ENCODE measurements around the gene DNMT1.

DNMT1 gene

DNA sequence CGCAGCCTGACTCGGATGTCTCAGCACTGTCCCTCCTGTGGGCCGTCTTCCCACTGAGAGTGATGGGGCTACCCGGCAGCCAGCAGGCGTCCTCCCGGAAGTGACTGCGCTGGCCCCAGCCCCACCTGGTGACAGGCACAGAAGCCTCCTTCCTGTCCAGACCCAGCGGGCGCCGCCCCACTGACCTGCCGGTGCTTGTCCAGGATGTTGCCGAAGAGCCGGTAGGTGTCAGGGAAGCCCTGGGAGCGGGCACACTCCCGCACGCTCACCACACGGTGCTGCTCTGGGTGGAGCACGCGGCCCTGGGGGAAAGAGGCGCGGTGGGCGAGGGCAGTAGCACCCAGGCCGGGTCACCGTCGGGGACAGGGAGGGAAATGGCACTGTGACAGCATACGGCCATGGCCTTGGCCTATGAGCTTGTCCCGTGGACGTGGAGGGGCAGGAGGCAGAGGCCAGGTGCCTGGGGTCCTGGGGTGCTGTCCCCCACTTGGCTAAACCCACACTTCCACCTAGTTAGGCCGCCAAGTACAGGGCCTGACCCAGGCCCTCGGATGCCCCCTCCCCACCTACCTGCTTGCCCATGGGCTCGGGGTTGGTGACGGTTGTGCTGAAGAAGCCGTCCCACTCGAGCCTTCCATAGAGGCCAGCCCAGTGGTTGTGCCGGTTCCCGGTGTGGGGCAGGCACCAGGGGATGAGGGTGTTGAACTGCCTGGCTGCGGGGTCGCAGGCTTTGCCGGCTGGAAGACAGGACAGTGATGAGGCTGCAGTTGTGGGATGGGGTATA lies 59.0 kb downstream of the DNMT1 start:
- Histone ChIP-seq H3K9ac (ENCODE audit: low read depth, low read length) (no peak overlapping the region), H3K4me1 (ENCODE audit: insufficient read depth, low read length) (no peaks in the 10 kb centered on the region), H3K36me3 (ENCODE audit: insufficient read depth, low read length) (peaks cover 28% of the 10 kb centered on the region)

DNA sequence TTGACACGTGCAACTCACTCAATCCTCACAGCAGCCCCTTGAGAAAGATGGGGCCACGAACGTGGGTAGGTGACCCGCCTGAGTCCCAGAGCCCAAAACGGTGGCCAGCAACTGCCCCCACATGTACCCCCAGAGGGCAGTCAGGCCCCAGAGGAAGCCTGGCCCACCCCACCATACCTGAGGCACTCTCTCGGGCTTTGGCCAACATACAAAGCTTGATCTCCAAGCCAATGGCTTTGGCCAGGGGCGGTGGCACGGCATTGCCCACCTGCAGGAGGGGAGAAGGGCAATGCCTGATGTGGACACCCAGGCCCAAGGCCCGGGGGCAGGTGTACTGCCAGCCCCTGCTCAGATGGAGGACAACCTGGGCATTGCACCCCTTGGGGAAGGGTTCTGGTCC lies 60.7 kb downstream of the DNMT1 start:
- no peak overlapping the region for H3K9ac ChIP-seq (ENCODE audit: low read depth, low read length)
- H3K4me1 ChIP-seq (ENCODE audit: insufficient read depth, low read length) = no peaks in the 10 kb centered on the region
- H3K36me3 ChIP-seq (ENCODE audit: insufficient read depth, low read length) = peaks cover 19% of the 10 kb centered on the region
- no peaks in the 10 kb centered on the region for H3K9me3 ChIP-seq (ENCODE audit: control insufficient read depth, insufficient read depth, low read length)

More for the DNA sequence above, 59.0 kb downstream of the DNMT1 start:
- H3K9me3 ChIP-seq (ENCODE audit: control insufficient read depth, insufficient read depth, low read length) = no peaks in the 10 kb centered on the region

GRCh38 chr19:10133596-10133995 lies 61.2 kb downstream of the DNMT1 start:
- Histone ChIP-seq H3K9me3 (ENCODE audit: control insufficient read depth, insufficient read depth, low read length) (no peaks in the 10 kb centered on the region), H3K36me3 (ENCODE audit: insufficient read depth, low read length) (peaks cover 15% of the 10 kb centered on the region), H3K4me1 (ENCODE audit: insufficient read depth, low read length) (no peaks in the 10 kb centered on the region), H3K9ac (ENCODE audit: low read depth, low read length) (no peak overlapping the region)

GRCh38 chr19:10132905-10133304 lies 61.8 kb downstream of the DNMT1 start:
- Histone ChIP-seq H3K9ac (ENCODE audit: low read depth, low read length) (no peak overlapping the region), H3K4me1 (ENCODE audit: insufficient read depth, low read length) (no peaks in the 10 kb centered on the region), H3K9me3 (ENCODE audit: control insufficient read depth, insufficient read depth, low read length) (no peaks in the 10 kb centered on the region), H3K36me3 (ENCODE audit: insufficient read depth, low read length) (peaks cover 10% of the 10 kb centered on the region)

- Histone ChIP-seq H3K36me3 (ENCODE audit: insufficient read depth, low read length) (no peaks in the 10 kb centered on the region; the same call in 1 of the 2 replicates), H3K9ac (ENCODE audit: low read depth, low read length) (no peak overlapping the region), H3K4me1 (ENCODE audit: insufficient read depth, low read length) (no peaks in the 10 kb centered on the region), H3K9me3 (ENCODE audit: control insufficient read depth, insufficient read depth, low read length) (peaks cover 3% of the 10 kb centered on the region; the same call in 1 of the 2 replicates)
Measured at GRCh38 chr19:10126213-10126639, 68.5 kb downstream of the DNMT1 start.

- no peaks in the 10 kb centered on the region for H3K4me1 ChIP-seq (ENCODE audit: insufficient read depth, low read length)
- peaks cover 3% of the 10 kb centered on the region for H3K9me3 ChIP-seq (ENCODE audit: control insufficient read depth, insufficient read depth, low read length)
- H3K9ac ChIP-seq (ENCODE audit: low read depth, low read length) = no peak overlapping the region
- H3K36me3 ChIP-seq (ENCODE audit: insufficient read depth, low read length) = no peaks in the 10 kb centered on the region; the same call in 1 of the 2 replicates
Measured at GRCh38 chr19:10124429-10124828, 70.3 kb downstream of the DNMT1 start.

DNA sequence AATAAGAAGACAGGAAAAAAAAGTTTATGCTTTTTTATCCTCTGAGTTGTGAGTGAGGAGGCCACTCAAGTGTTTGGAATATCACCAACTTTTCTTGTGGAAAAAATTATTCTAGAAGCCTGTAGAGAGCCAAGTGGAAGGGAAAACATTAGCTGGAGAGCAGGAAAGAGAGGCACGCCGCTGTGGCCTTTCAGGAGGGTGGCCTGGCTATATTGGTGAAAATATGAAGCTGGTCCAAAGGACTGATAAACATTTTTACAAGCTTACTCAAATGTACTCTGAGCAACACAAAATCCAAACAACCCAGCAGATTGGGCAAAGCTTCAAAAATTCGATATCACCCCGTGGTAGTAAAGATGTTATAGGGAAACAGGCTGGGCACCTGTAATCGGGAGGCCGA lies 72.7 kb downstream of the DNMT1 start:
- H3K36me3 ChIP-seq (ENCODE audit: insufficient read depth, low read length) = peaks cover 8% of the 10 kb centered on the region
- H3K9ac ChIP-seq (ENCODE audit: low read depth, low read length) = no peak overlapping the region
- H3K9me3 ChIP-seq (ENCODE audit: control insufficient read depth, insufficient read depth, low read length) = peaks cover 3% of the 10 kb centered on the region
- H3K4me1 ChIP-seq (ENCODE audit: insufficient read depth, low read length) = no peaks in the 10 kb centered on the region; the same call in 1 of the 2 replicates

DNA sequence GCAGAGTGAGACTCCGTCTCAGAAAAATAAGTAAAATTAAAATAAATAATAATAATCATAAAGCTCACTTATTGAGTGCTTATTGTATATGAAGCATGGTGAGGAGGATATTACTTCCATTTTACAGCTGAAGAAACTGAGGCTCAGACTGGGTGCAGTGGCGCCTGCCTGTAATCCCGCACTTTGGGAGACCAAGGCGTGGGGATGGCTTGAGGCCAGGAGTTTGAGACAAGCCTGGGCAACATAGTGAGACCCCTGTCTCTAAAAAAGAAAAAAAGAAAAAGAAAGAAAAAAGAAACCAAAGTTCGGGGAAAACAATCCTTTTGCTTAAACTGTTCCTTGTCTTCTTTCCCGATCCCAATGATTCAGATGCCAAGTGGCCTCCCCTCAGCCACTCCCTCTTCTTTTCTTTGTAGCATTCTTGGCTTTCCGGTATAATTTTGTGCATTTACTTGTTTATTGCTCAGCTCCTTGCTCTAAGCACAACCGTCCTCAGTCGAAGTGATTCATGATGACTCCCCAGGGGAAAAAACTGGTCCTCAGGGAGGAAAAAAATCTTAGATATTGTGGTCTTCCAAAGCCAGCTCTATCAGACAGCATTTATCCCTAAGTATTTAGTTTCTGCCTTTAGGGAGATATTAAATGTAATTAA lies 74.1 kb downstream of the DNMT1 start:
- H3K4me1 ChIP-seq (ENCODE audit: insufficient read depth, low read length) = no peaks in the 10 kb centered on the region; the same call in 1 of the 2 replicates
- peaks cover 14% of the 10 kb centered on the region for H3K36me3 ChIP-seq (ENCODE audit: insufficient read depth, low read length)
- H3K9ac ChIP-seq (ENCODE audit: low read depth, low read length) = no peak overlapping the region
- peaks cover 3% of the 10 kb centered on the region for H3K9me3 ChIP-seq (ENCODE audit: control insufficient read depth, insufficient read depth, low read length)

GRCh38 chr19:10118960-10119359 lies 75.8 kb downstream of the DNMT1 start:
- Histone ChIP-seq H3K9me3 (ENCODE audit: control insufficient read depth, insufficient read depth, low read length) (no peaks in the 10 kb centered on the region; the same call in 1 of the 2 replicates), H3K9ac (ENCODE audit: low read depth, low read length) (peak overlapping the region; percentile 98), H3K36me3 (ENCODE audit: insufficient read depth, low read length) (peaks cover 16% of the 10 kb centered on the region), H3K4me1 (ENCODE audit: insufficient read depth, low read length) (no peaks in the 10 kb centered on the region; the same call in 1 of the 2 replicates)

DNA sequence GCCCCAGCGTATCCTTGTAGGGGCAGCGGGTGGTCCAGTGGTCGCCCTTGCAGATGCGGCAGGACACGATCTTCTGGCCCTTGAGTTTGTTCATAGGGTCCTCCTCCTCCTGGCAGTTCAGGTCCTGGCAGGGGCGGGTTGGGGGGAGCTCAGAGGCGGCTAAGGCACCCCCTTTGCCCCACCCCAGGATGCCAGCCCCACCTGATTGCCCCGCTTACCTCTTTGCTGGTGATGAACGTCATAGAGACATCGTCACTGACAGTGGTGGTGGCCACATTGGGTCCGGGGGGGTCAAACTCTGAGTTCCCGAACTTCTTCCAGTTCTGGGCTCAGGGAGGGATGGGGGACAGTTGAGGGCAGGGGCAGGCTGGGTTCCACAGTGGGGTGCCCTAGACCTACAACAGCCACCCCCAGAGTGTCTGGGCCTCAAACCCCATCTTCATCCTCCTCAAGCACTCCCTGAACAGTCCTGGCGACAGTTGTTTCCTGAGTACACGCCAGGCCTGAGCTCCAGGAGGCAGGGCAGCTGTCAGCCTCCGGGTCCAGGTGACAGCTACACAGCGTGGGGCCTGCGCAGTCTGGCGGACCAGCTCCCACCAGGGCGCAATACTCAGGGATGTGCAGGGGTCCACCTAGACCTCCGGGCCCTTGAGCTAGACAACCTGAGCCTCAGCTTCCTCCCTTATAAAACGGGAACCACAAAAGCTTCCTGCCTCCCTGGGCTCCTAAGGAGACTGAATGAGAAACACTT lies 77.7 kb downstream of the DNMT1 start:
- Histone ChIP-seq H3K36me3 (ENCODE audit: insufficient read depth, low read length) (peaks cover 16% of the 10 kb centered on the region), H3K4me1 (ENCODE audit: insufficient read depth, low read length) (no peaks in the 10 kb centered on the region; the same call in 1 of the 2 replicates), H3K9me3 (ENCODE audit: control insufficient read depth, insufficient read depth, low read length) (no peaks in the 10 kb centered on the region; the same call in 1 of the 2 replicates), H3K9ac (ENCODE audit: low read depth, low read length) (no peak overlapping the region)

DNA sequence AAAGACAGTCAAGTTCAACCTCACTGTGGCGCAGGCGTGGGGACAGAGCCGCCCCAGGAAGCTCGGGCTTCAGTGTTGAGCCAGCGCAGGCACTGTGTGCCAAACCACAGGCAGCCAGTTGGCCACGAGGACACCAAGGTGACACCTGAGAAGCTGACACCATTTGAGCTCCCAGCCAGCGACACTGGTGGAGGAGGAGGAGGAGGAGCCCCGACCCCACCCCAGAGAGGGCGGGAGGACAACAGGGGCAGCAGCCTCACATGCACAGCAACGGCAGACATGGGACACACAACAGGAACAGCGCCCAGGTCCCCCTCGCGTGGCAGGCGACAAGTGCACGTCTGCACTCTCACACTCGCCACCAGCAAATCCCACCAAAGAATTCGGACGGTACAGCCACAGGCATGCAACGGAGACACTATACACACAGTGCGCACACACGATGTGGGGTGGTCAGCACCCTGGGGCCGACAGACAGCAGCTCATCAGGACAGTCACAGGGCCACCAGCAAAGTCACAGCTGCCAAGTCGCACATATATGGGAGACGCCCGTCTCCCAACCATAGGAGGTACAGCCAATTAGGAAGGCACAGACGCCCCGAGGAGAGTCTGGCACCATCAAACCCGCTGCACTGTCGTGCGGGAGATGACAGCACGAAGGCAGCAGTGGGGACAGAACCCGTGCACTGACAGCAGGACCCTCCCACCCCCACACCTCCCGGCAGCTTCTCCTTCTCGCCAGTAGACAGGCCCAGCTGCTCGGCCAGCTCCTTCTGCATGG lies 78.5 kb downstream of the DNMT1 start:
- no peak overlapping the region for H3K9ac ChIP-seq (ENCODE audit: low read depth, low read length)

GRCh38 chr19:10115392-10116084 lies 79.2 kb downstream of the DNMT1 start:
- Histone ChIP-seq H3K4me1 (ENCODE audit: insufficient read depth, low read length) (no peaks in the 10 kb centered on the region; the same call in 1 of the 2 replicates), H3K9ac (ENCODE audit: low read depth, low read length) (no peak overlapping the region), H3K9me3 (ENCODE audit: control insufficient read depth, insufficient read depth, low read length) (no peaks in the 10 kb centered on the region; the same call in 1 of the 2 replicates), H3K36me3 (ENCODE audit: insufficient read depth, low read length) (peaks cover 16% of the 10 kb centered on the region)

More for the DNA sequence above, 78.5 kb downstream of the DNMT1 start:
- no peaks in the 10 kb centered on the region; the same call in 1 of the 2 replicates for H3K4me1 ChIP-seq (ENCODE audit: insufficient read depth, low read length)
- peaks cover 16% of the 10 kb centered on the region for H3K36me3 ChIP-seq (ENCODE audit: insufficient read depth, low read length)
- H3K9me3 ChIP-seq (ENCODE audit: control insufficient read depth, insufficient read depth, low read length) = no peaks in the 10 kb centered on the region; the same call in 1 of the 2 replicates

- H3K9me3 ChIP-seq (ENCODE audit: control insufficient read depth, insufficient read depth, low read length) = no peaks in the 10 kb centered on the region; the same call in 1 of the 2 replicates
- H3K9ac ChIP-seq (ENCODE audit: low read depth, low read length) = no peak overlapping the region
- H3K4me1 ChIP-seq (ENCODE audit: insufficient read depth, low read length) = no peaks in the 10 kb centered on the region; the same call in 1 of the 2 replicates
- peaks cover 18% of the 10 kb centered on the region for H3K36me3 ChIP-seq (ENCODE audit: insufficient read depth, low read length)
Measured at GRCh38 chr19:10114651-10115391, 79.9 kb downstream of the DNMT1 start.

Measured in ES-I3 (cell line).